Fibroblast of lung (primary cell): ENCODE measurements around the gene UBN2. TPM values are rescaled to one million over a fixed set of nuclear protein-coding genes. Genes with fewer than 3 reads are reported as not detected.

Experiments used
- DNase-seq, 2 donors: peaks; one replicate each; pipeline versions ENCODE4 v3.0.0 to v3.0.0-alpha.2; 2010; ENCODE audit warnings: low read depth in 2 of 2
- H2AFZ ChIP-seq: 2 replicates; pipeline ENCODE4 v1.5.1; 2012; ENCODE audit warnings: low read length, control low read depth, inconsistent platforms
- H3K27ac ChIP-seq: 2 replicates; pipeline ENCODE4 v1.5.1; 2011; ENCODE audit warnings: low read length, control low read depth; ENCODE audit not compliant: insufficient read depth
- H3K27me3 ChIP-seq: 2 replicates; pipeline ENCODE4 v1.5.1; 2011; ENCODE audit warnings: mild to moderate bottlenecking, low read length; ENCODE audit not compliant: control insufficient read depth, insufficient read depth
- H3K36me3 ChIP-seq: 2 replicates; pipeline ENCODE4 v1.5.1; 2011; ENCODE audit warnings: low read length; ENCODE audit not compliant: control insufficient read depth, insufficient read depth
- H3K4me1 ChIP-seq: 2 replicates; pipeline ENCODE4 v1.5.1; 2011; ENCODE audit warnings: low read length; ENCODE audit not compliant: control insufficient read depth, insufficient read depth; ENCODE audit errors: extremely low read depth
- H3K4me2 ChIP-seq: 2 replicates; pipeline ENCODE4 v1.5.1; 2011; ENCODE audit warnings: low read length, control low read depth; ENCODE audit not compliant: insufficient read depth; ENCODE audit errors: extremely low read depth
- H3K4me3 ChIP-seq, 4 experiments: fragments of 200-600 bp in 1 of 4; sonication (generic) in 1 of 4; replicated peaks in 1 of 4; 2 replicates each; pipeline ENCODE4 v1.5.1; 2011 to 2016; ENCODE audit warnings: low read length in 4 of 4, low read depth in 3 of 4, mild to moderate bottlenecking in 3 of 4, control low read depth in 2 of 4, inconsistent platforms in 1 of 4, mixed read lengths in 1 of 4; ENCODE audit not compliant: insufficient read depth in 1 of 4; ENCODE audit errors: control extremely low read depth in 1 of 4
- H3K79me2 ChIP-seq: 2 replicates; pipeline ENCODE4 v1.5.1; 2012; ENCODE audit warnings: mild to moderate bottlenecking, low read length, inconsistent platforms; ENCODE audit not compliant: control insufficient read depth, insufficient read depth
- H3K9ac ChIP-seq: 2 replicates; pipeline ENCODE4 v1.5.1; 2011; ENCODE audit warnings: mild to moderate bottlenecking, low read length, control low read depth; ENCODE audit not compliant: insufficient read depth
- H3K9me3 ChIP-seq: 2 replicates; pipeline ENCODE4 v1.5.1; 2012; ENCODE audit warnings: low read depth, low read length; ENCODE audit not compliant: control insufficient read depth, insufficient read depth
- H4K20me1 ChIP-seq: 2 replicates; pipeline ENCODE4 v1.5.1; 2011; ENCODE audit warnings: low read length; ENCODE audit not compliant: control insufficient read depth, insufficient read depth; ENCODE audit errors: extremely low read depth
- CTCF ChIP-seq, 2 donors: IDR thresholded peaks in 1 of 2; conservative IDR thresholded peaks in 1 of 2; 1 replicate in 1 of 2; 2 replicates in 1 of 2; pipeline ENCODE4 v1.5.1; 2011 to 2012; ENCODE audit warnings: low read length in 2 of 2, control low read depth in 1 of 2, inconsistent platforms in 1 of 2, low read depth in 1 of 2, mild to moderate bottlenecking in 1 of 2
- EZH2 ChIP-seq: IDR thresholded peaks from 2 replicates; pipeline ENCODE4 v1.5.1; 2012; ENCODE audit warnings: low read length, control low read depth, mild to moderate bottlenecking; ENCODE audit errors: missing control alignments
- polyA plus RNA-seq, 2 donors: library from polyadenylated mRNA; depleted of rRNA in 1 of 2; stranded (reverse) in 1 of 2; unstranded in 1 of 2; fragments of >200 nt; gene quantifications; 2 replicates each; pipeline ENCODE4 v1.2.1, GENCODE V29; 2011 to 2012; ENCODE audit warnings: missing spikeins in 1 of 2
- total RNA-seq: library from RNA; depleted of rRNA; stranded (reverse); fragments of >200 nt; gene quantifications from 2 replicates; pipeline ENCODE4 v1.2.1, GENCODE V29; 2014

The UBN2 gene
- total and polyA plus RNA-seq, 2 donors (not counting 1 experiment from before 2014, with no cell fraction given), result 2.2 to 5.9 TPM

- H3K4me2 ChIP-seq, result peak overlapping the region; percentile 88
- H3K36me3 ChIP-seq, result no peaks in the 10 kb centered on the region
- peak overlapping the region; percentile 90 for H3K27ac ChIP-seq
- no peak for TF ChIP-seq EZH2
- no peak for TF ChIP-seq CTCF (conservative IDR thresholded peaks at IDR 0.05 in 1 of 2, IDR thresholded peaks at IDR 0.05 in 1 of 2; ENCODE audit: low read depth in 1 of 2, low read length in 2 of 2)
- peak in 1 of 2 donors; percentile 34 for DNase-seq
- peaks cover 25% of the 10 kb centered on the region for H3K79me2 ChIP-seq
- peak overlapping the region; percentile 86 for H3K9ac ChIP-seq
- H3K4me1 ChIP-seq, result no peaks in the 10 kb centered on the region
- no peaks in the 10 kb centered on the region for H3K9me3 ChIP-seq
- no peaks in the 10 kb centered on the region for H3K27me3 ChIP-seq
- H2AFZ ChIP-seq, result peak overlapping the region; percentile 97
- peak overlapping the region; percentile 83 to 99 (median 90) for H3K4me3 ChIP-seq
- no peaks in the 10 kb centered on the region for H4K20me1 ChIP-seq
Observed at GRCh38 chr7:139231513-139232376, 708 bp downstream of the UBN2 start.

- peak overlapping the region; percentile 86 for H3K9ac ChIP-seq
- H4K20me1 ChIP-seq, result no peaks in the 10 kb centered on the region
- H2AFZ ChIP-seq, result no peak overlapping the region
- no peaks in the 10 kb centered on the region for H3K36me3 ChIP-seq
- DNase-seq, result no peak
- no peaks in the 10 kb centered on the region for H3K4me1 ChIP-seq
- peak overlapping the region; percentile 26 for H3K27ac ChIP-seq
- no peaks in the 10 kb centered on the region for H3K27me3 ChIP-seq
- H3K4me2 ChIP-seq, result peak overlapping the region; percentile 88
- H3K4me3 ChIP-seq, result peak overlapping the region; percentile 83 to 94 (median 86)
- TF ChIP-seq CTCF (conservative IDR thresholded peaks at IDR 0.05 in 1 of 2, IDR thresholded peaks at IDR 0.05 in 1 of 2; ENCODE audit: low read depth in 1 of 2, low read length in 2 of 2) (no peak), EZH2 (no peak)
- H3K9me3 ChIP-seq, result no peaks in the 10 kb centered on the region
- H3K79me2 ChIP-seq, result peaks cover 25% of the 10 kb centered on the region
Observed at GRCh38 chr7:139232377-139232717, 1.3 kb downstream of the UBN2 start.

- TF ChIP-seq EZH2 (no peak), CTCF (conservative IDR thresholded peaks at IDR 0.05 in 1 of 2, IDR thresholded peaks at IDR 0.05 in 1 of 2; ENCODE audit: low read depth in 1 of 2, low read length in 2 of 2) (no peak)
- Histone ChIP-seq H2AFZ (no peak overlapping the region), H3K4me1 (no peaks in the 10 kb centered on the region), H4K20me1 (no peaks in the 10 kb centered on the region), H3K4me3 (peak overlapping the region; percentile 83 to 94 (median 86)), H3K79me2 (peaks cover 25% of the 10 kb centered on the region), H3K27me3 (no peaks in the 10 kb centered on the region), H3K36me3 (no peaks in the 10 kb centered on the region), H3K4me2 (peak overlapping the region; percentile 88), H3K27ac (no peak overlapping the region), H3K9me3 (no peaks in the 10 kb centered on the region), H3K9ac (no peak overlapping the region)
- peak in 1 of 2 donors; percentile 40 for DNase-seq
Observed at GRCh38 chr7:139232904-139233303, 1.9 kb downstream of the UBN2 start.
